C4-2B (cell line): Measurements from ENCODE around the gene XPNPEP2.

Experiments used
- CTCF ChIP-seq: fragments of 450-650 bp; conservative IDR thresholded peaks from 2 replicates; pipeline ENCODE4 v1.5.1; 2017; ENCODE audit warnings: mild to moderate bottlenecking
- ZFX ChIP-seq: fragments of 450-650 bp; IDR thresholded peaks from 2 replicates; pipeline ENCODE4 v1.6.1; 2017

DNA sequence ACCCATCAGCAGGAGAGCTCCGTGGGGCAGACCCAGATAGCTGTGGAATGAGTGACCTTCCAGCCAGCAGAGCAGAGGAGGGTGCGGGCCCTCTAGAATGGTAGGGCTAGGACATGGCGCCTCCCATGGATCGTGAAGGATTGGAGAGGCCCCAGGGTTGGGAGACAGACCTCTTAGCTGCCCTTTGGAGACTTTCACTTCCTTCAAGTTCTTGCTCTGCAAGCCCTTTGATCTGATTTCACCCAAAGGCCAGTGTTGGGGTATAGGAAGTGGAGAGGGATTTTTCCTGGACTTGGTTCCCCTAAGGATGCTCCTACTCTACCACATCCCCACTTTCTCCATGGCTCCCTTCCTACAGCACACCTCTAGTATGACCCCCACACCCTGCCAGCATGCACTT is 43.9 kb downstream of the XPNPEP2 start:
- TF ChIP-seq CTCF: no peak
- TF ChIP-seq ZFX: no peak
